CD4-positive, alpha-beta T cell treated with Interleukin-15 for 1 hour (primary cell): Measurements from ENCODE around the gene DCN.

Experiments used
- DNase-seq: peaks from one replicate; pipeline ENCODE4 v3.0.0-alpha.2; 2020

Gene DCN

GRCh38 chr12:91098461-91098860, 84.2 kb downstream of the DCN start:
- no peak for DNase-seq

- no peak for DNase-seq
These were observed 87.7 kb downstream of the DCN start for GRCh38 chr12:91094957-91095356.

GRCh38 chr12:91094032-91094662, 88.5 kb downstream of the DCN start:
- DNase-seq = no peak

GRCh38 chr12:91093341-91093740, 89.3 kb downstream of the DCN start:
- no peak for DNase-seq

- DNase-seq = no peak
These were observed 90.5 kb downstream of the DCN start for GRCh38 chr12:91091916-91092715.
